ENCODE results near the gene DNPH1. TPM values are rescaled to one million over a fixed set of nuclear protein-coding genes. Genes with fewer than 3 reads are reported as not detected.

Gene DNPH1
- total RNA-seq, 3 donors from 2014 or later, result 42.7 to 69.0 (median 45.7) TPM

DNA sequence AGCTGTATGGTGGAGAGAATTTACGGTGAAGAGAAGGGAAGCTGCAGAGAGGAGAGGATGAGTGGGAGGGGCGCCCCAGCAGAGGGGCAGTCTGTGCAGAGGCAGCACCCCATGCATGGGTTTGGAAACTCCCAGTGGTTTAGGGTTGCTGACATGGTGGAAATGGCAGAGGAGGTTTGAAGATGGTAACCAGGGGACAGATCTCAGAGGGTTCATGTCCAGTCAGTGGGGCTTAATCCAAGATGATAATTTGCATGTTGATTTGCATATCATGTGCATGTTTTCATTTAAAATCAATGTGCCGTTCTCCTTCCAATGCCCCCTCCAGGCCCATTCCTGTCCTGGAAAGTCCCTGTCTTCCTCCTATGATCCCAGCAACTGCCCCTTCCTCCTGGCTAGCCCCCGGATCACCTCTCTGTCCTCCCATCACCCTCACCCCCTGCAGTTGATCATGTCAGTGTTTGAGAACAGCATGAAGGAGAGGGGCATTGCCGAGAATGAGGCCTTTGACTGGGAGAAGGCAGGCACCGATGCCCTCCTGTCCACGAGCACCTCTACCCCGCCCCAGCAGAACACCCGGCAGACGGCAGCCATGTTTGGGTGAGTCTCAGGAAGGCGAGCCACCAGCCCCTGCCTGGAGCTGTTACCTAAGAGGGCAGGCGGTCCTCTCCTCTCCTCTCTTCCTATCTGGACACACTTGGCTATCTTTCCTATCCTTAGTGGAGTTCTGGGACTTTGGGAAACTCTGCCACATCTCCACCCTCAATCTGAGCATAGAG, 28.3 kb upstream of the DNPH1 start:
- Histone ChIP-seq H3K9me3 (no peaks in the 10 kb centered on the region), H3K4me3 (no peak overlapping the region), H3K4me1 (ENCODE audit: low read depth) (no peaks in the 10 kb centered on the region), H3K36me3 (ENCODE audit: low read depth) (no peaks in the 10 kb centered on the region)
- TF ChIP-seq, protein P1, sequence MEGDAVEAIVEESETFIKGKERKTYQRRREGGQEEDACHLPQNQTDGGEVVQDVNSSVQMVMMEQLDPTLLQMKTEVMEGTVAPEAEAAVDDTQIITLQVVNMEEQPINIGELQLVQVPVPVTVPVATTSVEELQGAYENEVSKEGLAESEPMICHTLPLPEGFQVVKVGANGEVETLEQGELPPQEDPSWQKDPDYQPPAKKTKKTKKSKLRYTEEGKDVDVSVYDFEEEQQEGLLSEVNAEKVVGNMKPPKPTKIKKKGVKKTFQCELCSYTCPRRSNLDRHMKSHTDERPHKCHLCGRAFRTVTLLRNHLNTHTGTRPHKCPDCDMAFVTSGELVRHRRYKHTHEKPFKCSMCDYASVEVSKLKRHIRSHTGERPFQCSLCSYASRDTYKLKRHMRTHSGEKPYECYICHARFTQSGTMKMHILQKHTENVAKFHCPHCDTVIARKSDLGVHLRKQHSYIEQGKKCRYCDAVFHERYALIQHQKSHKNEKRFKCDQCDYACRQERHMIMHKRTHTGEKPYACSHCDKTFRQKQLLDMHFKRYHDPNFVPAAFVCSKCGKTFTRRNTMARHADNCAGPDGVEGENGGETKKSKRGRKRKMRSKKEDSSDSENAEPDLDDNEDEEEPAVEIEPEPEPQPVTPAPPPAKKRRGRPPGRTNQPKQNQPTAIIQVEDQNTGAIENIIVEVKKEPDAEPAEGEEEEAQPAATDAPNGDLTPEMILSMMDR (IDR thresholded peaks at IDR 0.05), result no peak
- ATAC-seq, result no peak
- DNase-seq, result no peak
- intact Hi-C loops (cut with DNase I, micrococcal nuclease), result no loop called here

DNA sequence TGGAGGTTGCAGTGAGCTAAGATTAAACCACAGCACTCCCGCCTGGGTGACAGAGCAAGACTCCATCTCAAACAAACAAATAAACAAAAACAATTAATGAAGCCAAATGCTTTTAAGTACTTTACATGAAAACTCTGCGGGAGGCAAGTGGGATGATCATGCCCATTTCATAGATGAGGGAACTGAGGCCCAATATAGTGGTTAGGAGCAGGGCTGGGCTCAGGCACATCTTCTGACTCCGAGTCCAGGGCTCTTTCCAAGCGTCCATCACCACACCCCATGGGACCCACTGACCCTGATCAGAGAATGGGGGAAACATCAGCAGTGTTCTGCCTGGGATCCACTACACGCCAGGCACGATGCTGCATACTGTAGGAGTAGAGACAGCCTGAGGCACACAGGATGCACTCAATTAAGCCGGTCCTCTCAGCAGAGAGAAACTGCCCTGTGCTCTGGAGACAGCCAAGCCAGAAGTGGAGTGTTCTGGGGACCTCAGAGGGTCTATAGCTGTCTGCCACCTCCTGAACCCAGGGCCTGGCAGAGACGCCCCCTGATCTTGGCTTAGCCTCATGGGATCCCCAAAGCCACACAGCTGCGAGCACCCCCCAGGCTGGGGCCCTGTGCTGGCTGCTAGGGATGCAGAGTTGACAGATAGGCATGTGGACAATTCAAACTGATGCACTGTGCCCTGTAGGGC, 27.5 kb upstream of the DNPH1 start:
- no peaks in the 10 kb centered on the region for H3K9me3 ChIP-seq
- ATAC-seq, result no peak
- intact Hi-C loops (cut with DNase I, micrococcal nuclease), result no loop called here
- no peak overlapping the region for H3K4me3 ChIP-seq
- TF ChIP-seq, protein P1 (IDR thresholded peaks at IDR 0.05), result no peak
- no peaks in the 10 kb centered on the region for H3K36me3 ChIP-seq (ENCODE audit: low read depth)
- DNase-seq, result no peak
- no peaks in the 10 kb centered on the region for H3K4me1 ChIP-seq (ENCODE audit: low read depth)

DNA sequence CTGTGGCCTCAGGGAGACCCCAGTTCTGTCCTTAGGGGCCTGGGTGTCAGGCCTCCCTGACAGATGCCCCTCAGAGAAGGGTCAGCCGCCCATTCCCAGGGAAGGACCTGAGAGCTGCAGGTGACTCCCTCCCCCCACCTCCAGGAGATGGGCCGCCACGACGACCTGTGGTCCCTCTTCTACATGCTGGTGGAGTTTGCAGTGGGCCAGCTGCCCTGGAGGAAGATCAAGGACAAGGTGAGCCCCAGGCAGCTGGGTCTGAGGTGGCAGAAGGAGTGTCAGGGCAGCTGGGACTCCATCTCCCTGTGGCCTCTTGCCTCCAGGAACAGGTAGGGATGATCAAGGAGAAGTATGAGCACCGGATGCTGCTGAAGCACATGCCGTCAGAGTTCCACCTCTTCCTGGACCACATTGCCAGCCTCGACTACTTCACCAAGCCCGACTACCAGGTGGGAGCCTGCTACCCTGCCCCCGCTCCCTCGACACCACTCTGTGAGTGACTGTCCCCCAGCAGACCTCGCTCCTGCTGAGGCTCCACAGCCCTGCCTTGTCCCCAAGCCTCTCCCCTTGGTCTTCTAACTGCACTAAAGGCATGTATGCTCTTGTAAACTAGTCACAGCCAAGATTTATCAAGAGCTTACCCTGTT, 26.2 kb upstream of the DNPH1 start:
- Histone ChIP-seq H3K36me3 (ENCODE audit: low read depth) (no peaks in the 10 kb centered on the region), H3K4me1 (ENCODE audit: low read depth) (peaks cover 4% of the 10 kb centered on the region), H3K4me3 (no peak overlapping the region), H3K9me3 (no peaks in the 10 kb centered on the region)
- TF ChIP-seq, protein P1 (IDR thresholded peaks at IDR 0.05), result no peak
- intact Hi-C loops (cut with DNase I, micrococcal nuclease), result no loop called here
- ATAC-seq (no peak), DNase-seq (no peak)

DNA sequence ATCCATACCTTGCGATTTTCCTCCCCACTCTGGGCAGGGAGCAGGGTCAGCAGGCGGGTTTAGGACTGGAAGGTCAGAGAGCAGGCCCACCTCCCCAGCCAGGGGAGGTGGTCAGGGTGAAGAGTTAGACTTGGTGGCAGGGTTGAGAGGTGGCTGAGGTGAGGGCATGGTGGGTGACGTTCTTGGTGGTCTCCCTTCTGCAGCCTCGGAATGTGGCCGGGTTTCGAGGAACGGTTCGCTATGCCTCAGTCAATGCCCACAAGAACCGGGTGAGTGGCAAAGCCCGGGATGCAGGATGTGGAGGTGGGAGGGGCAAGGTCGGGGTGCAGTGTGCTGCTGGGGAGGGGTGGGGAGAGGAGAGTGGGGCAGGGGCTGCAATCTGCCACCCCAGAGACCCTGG, 25.6 kb upstream of the DNPH1 start:
- no peaks in the 10 kb centered on the region for H3K9me3 ChIP-seq
- DNase-seq, result no peak
- TF ChIP-seq, protein P1 (IDR thresholded peaks at IDR 0.05), result no peak
- H3K4me1 ChIP-seq (ENCODE audit: low read depth), result peaks cover 4% of the 10 kb centered on the region
- intact Hi-C loops (cut with DNase I, micrococcal nuclease), result no loop called here
- no peak overlapping the region for H3K4me3 ChIP-seq
- ATAC-seq, result no peak
- no peaks in the 10 kb centered on the region for H3K36me3 ChIP-seq (ENCODE audit: low read depth)

DNA sequence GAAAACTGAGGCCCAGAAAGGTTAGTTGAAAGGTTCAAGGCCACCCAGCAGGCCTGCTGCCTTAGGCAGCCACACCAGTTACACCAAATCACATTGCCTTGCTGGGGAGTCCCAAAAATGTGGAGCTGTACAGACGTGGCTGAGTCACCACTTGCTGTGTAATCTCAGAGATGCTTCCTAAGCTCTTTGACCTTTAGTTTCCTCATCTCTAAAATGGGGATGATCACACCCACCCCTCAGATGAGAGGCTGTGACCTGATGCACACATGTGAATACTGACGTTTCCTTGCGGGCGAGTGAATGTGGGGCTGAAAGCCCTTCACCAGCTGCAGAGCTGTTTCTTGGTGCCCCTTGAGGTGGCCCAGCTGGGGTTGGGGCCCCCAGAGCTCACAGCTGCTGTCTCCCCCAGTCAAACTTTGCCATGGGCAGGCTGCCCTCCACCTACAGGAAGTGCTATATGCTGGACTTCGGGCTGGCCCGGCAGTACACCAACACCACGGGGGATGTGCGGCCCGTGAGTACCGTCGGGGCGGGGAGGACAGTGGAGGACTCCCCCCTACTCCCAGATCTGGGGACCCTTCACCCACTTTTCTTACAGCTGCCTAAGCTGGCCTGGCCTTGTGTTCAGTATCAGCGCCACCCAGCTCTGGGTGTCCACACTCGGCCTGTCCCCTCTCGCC, 25.0 kb upstream of the DNPH1 start:
- DNase-seq, result no peak
- H3K4me3 ChIP-seq, result no peak overlapping the region
- TF ChIP-seq, protein P1 (IDR thresholded peaks at IDR 0.05), result no peak
- H3K4me1 ChIP-seq (ENCODE audit: low read depth), result peaks cover 4% of the 10 kb centered on the region
- intact Hi-C loops (cut with DNase I, micrococcal nuclease), result no loop called here
- H3K36me3 ChIP-seq (ENCODE audit: low read depth), result no peaks in the 10 kb centered on the region
- ATAC-seq, result no peak
- no peaks in the 10 kb centered on the region for H3K9me3 ChIP-seq
